HFFc6 (cell line): ENCODE data around the gene RAB35. TPM values are rescaled to one million over a fixed set of nuclear protein-coding genes. Genes with fewer than 3 reads are reported as not detected.

Experiments used
- DNase-seq: peaks from one replicate; pipeline ENCODE4 v3.0.0-alpha.2; 2018
- H3K27ac Mint-ChIP-seq: 2 replicates; pipeline ENCODE4 v1.8.0; 2020; ENCODE audit warnings: mild to moderate bottlenecking, mixed read lengths
- H3K27me3 Mint-ChIP-seq: 2 replicates; pipeline ENCODE4 v1.8.0; 2021; ENCODE audit warnings: mild to moderate bottlenecking, moderate library complexity, mixed read lengths; ENCODE audit not compliant: insufficient read depth
- H3K36me3 Mint-ChIP-seq: 2 replicates; pipeline ENCODE4 v1.8.0; 2021; ENCODE audit warnings: low read depth, mixed read lengths
- H3K4me1 Mint-ChIP-seq: 2 replicates; pipeline ENCODE4 v1.8.0; 2020; ENCODE audit warnings: low read depth, mixed read lengths
- H3K4me3 Mint-ChIP-seq: 2 replicates; pipeline ENCODE4 v1.8.0; 2020; ENCODE audit warnings: mild to moderate bottlenecking, moderate library complexity, mixed read lengths
- H3K9me3 Mint-ChIP-seq: 2 replicates; pipeline ENCODE4 v1.8.0; 2020; ENCODE audit warnings: mild to moderate bottlenecking, mixed read lengths
- total RNA-seq, 6 experiments: library from RNA; stranded (reverse); fragmentation: NEBNext Ultra II Directional; extraction: Animal tissue kit (Norgen Biotek cat#: 25700); gene quantifications; 2 replicates in 1 of 6; 3 replicates in 5 of 6; pipeline ENCODE4 v1.2.3, GENCODE V29; 2021
- TF ChIP-seq, protein P1 (sequence below): fragments of 200-600 bp; sonication (generic); IDR thresholded peaks from 2 replicates; pipeline ENCODE4 v1.5.0; 2021; ENCODE audit warnings: antibody characterized with exemption, mild to moderate bottlenecking

The RAB35 gene
- total RNA-seq, 6 experiments from 2014 or later = 50.5 to 62.0 (median 55.3) TPM

- H3K4me1 Mint-ChIP-seq = no peaks in the 10 kb centered on the region; the same call in 1 of the 2 replicates
- peaks cover 27% of the 10 kb centered on the region for H3K36me3 Mint-ChIP-seq
- H3K27ac Mint-ChIP-seq = no peak overlapping the region
- no peaks in the 10 kb centered on the region for H3K9me3 Mint-ChIP-seq
- peaks cover 1% of the 10 kb centered on the region; the same call in 1 of the 2 replicates for H3K27me3 Mint-ChIP-seq
- DNase-seq = no peak
- H3K4me3 Mint-ChIP-seq = no peak overlapping the region
- TF ChIP-seq, protein P1, sequence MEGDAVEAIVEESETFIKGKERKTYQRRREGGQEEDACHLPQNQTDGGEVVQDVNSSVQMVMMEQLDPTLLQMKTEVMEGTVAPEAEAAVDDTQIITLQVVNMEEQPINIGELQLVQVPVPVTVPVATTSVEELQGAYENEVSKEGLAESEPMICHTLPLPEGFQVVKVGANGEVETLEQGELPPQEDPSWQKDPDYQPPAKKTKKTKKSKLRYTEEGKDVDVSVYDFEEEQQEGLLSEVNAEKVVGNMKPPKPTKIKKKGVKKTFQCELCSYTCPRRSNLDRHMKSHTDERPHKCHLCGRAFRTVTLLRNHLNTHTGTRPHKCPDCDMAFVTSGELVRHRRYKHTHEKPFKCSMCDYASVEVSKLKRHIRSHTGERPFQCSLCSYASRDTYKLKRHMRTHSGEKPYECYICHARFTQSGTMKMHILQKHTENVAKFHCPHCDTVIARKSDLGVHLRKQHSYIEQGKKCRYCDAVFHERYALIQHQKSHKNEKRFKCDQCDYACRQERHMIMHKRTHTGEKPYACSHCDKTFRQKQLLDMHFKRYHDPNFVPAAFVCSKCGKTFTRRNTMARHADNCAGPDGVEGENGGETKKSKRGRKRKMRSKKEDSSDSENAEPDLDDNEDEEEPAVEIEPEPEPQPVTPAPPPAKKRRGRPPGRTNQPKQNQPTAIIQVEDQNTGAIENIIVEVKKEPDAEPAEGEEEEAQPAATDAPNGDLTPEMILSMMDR = no peak
Observed at GRCh38 chr12:120134307-120134980, 17.9 kb upstream of the RAB35 start.

DNA sequence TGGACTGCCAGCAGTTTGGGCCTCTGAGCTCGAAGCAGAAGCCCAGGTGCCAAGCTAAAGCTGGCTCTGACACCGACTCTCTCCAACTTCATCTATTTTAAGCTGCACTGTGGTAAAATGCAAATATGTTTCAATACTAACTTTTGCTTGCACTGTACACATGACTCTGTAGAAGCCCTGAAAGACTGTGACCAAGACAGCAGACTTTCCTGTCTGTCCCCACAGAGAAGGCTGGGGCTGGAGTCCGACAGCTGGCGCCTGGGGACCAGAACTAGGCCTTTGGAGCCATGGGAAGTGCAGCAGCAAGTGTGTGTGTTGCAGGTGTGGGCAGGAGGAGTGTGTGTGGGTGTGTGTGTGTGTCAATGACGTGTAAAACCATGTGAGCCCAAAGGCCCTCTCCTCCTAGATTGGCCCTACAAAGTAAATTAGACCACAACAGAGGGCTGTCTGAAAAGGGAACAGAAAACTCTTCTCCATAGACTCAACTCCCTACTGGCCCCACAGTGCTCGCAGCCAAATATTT is 16.4 kb upstream of the RAB35 start:
- Mint-ChIP-seq H3K36me3 (peaks cover 28% of the 10 kb centered on the region), H3K4me3 (no peak overlapping the region), H3K4me1 (no peaks in the 10 kb centered on the region), H3K9me3 (no peaks in the 10 kb centered on the region), H3K27ac (no peak overlapping the region), H3K27me3 (peaks cover 1% of the 10 kb centered on the region; the same call in 1 of the 2 replicates)
- no peak for DNase-seq
- TF ChIP-seq, protein P1 = no peak

GRCh38 chr12:120132054-120132836 is 15.7 kb upstream of the RAB35 start:
- Mint-ChIP-seq H3K4me1 (peaks cover under 1% of the 10 kb centered on the region; the same call in 1 of the 2 replicates), H3K27me3 (peaks cover 1% of the 10 kb centered on the region; the same call in 1 of the 2 replicates), H3K9me3 (no peaks in the 10 kb centered on the region), H3K4me3 (no peak overlapping the region), H3K27ac (no peak overlapping the region), H3K36me3 (peaks cover 32% of the 10 kb centered on the region)
- no peak for DNase-seq
- TF ChIP-seq, protein P1 = no peak

- DNase-seq = no peak
- TF ChIP-seq, protein P1 = no peak
- H3K36me3 Mint-ChIP-seq = peaks cover 41% of the 10 kb centered on the region
- no peaks in the 10 kb centered on the region; the same call in 1 of the 2 replicates for H3K27me3 Mint-ChIP-seq
- H3K27ac Mint-ChIP-seq = no peak overlapping the region
- peaks cover 12% of the 10 kb centered on the region for H3K4me1 Mint-ChIP-seq
- H3K4me3 Mint-ChIP-seq = no peak overlapping the region
- no peaks in the 10 kb centered on the region for H3K9me3 Mint-ChIP-seq
Observed at GRCh38 chr12:120131116-120131515, 14.6 kb upstream of the RAB35 start.

DNA sequence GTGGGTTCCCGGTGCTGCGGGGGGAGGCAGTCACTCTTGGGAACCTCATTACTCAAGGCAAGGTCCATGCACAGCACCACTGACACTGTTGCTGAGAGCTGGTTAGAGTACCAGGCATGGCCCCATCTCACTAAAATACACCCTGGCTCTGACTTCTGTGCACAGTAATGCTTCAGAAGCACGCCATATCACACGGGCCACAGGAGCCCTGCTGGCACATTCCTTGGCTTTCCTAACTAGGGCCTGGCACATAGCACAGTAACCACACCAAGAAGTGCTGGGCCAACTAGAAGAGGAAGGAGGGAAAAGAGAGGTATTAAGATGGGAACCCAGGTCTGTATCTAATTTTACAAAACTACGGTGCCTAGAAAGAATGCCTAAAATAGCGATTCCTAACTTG is 13.5 kb upstream of the RAB35 start:
- H3K4me3 Mint-ChIP-seq = no peak overlapping the region
- TF ChIP-seq, protein P1 = no peak
- H3K27ac Mint-ChIP-seq = no peak overlapping the region
- no peak for DNase-seq
- H3K27me3 Mint-ChIP-seq = peaks cover 3% of the 10 kb centered on the region
- peaks cover 19% of the 10 kb centered on the region for H3K4me1 Mint-ChIP-seq
- peaks cover 44% of the 10 kb centered on the region for H3K36me3 Mint-ChIP-seq
- no peaks in the 10 kb centered on the region for H3K9me3 Mint-ChIP-seq
